ENCODE data around the gene EGFL6.
"Not testable (repeated sequence)": the region's sequence is repeated elsewhere in the genome, so short reads cannot be mapped to it uniquely, and the experiment has no call there.

- not testable (repeated sequence) for TF ChIP-seq CTCF (IDR thresholded peaks at IDR 0.05; ENCODE audit: low read depth, low read length); EZH2phosphoT487 (IDR thresholded peaks at IDR 0.05; ENCODE audit: low read depth)
These were observed 110.3 kb downstream of the EGFL6 start for GRCh38 chrX:13679700-13680099.
